A549 treated with DMSO at 1 μM for 4 hours (cell line): ENCODE data around the gene FAM200B. TPM values are rescaled to one million over a fixed set of nuclear protein-coding genes. Genes with fewer than 3 reads are reported as not detected.

ENCODE experiments used
- total RNA-seq: library from RNA; stranded (reverse); fragments of 200-300 nt; extraction: Qiagen RNA extraction; gene quantifications from 5 replicates; pipeline ENCODE4 v1.2.3, GENCODE V29; 2022; ENCODE audit warnings: low read depth

FAM200B gene
- 30.7 to 39.5 TPM (median 34.0 TPM) in 5 replicates for total RNA-seq

DNA sequence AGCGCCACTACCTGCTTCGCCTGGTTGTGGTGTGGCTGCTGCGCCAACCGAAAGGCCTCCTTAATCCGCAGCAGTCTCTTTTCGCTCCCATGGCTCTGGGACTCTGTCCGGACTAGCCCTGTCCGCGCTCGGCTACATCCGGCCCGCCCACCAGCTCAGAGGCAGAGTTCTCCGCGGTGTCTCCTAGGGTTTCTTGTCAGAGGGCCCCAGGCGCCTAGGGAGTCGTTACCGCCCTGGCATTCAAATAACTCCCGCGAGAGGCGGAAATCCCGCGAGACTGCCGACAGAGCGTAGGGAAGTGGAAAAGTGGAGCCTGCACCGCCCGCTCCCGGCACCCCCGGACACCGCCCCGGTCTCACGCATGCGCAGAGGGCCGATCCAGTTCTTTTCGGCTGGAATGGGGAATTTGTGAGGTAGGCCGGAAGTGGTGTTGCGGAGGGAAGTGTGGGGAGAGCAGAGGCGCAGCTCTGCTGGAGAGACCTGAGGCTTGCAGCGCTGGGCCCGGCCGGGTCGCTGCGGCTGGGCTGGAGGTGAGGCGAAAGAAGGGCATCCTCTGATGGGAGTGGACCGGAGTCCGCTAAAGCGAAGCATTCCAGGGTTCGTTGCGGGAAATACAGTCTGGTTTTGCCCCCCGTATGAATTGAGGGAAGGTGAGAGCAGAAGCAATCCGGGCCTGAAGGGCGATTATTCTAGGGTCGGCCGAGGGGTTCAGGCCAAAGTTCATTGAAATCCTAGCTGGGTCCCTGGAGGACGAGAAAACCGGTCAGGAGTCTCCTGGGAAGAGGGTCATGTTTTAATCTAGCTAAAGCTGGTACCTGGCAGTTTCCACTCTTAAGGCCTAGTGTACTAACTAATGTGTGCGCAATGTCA, at the start of gene FAM200B:
Gene FAM200B (plus strand): TSS at position 456 of the 870 bp plus-strand sequence. CDS start 5,151 bp downstream, outside the sequence.

DNA sequence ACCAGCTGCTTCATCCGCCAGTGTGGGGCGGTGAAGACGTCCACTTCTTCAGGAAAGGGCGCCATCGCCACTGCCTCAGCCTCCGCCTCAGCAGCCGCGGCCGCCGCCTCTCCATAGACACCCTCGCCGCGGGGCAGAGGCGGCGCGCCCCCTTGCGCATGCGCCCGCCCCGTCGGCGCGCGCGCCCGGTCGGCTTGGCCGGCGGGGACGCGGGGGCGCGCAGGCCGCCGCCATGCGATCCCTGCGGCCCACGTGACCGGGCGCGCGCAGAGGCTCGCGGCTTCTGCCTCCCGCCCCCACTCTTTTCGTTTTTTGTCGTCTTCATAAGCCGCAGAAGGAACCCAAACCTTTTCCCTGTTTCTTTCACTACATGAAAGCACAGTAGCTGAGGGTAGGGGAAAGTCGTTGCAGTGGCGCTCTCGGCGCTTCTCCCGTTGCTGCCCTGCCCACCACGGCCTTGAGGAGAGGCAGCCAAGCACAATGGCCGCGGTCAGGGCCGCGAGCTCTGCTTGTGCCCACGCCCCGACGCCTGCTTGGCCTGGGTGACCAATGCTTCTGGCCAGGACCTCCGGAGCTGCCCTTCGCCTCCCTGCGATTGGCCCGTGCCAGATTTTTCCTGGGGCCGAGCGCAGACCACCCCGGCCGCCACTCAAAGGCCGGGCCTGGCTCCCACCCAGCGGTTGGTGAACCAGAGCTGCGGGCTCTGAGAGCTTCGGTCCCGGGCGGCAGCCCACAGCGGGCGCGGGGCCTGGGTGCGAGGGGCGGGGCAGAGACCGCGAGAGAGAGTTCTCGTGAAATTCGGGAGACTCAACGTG, 26.2 kb upstream of the FAM200B start, which contains the start of gene FBXL5:
Gene FBXL5 (minus strand): TSS at position 135 of the 815 bp plus-strand sequence. CDS start 70 bp downstream, at position 65.

DNA sequence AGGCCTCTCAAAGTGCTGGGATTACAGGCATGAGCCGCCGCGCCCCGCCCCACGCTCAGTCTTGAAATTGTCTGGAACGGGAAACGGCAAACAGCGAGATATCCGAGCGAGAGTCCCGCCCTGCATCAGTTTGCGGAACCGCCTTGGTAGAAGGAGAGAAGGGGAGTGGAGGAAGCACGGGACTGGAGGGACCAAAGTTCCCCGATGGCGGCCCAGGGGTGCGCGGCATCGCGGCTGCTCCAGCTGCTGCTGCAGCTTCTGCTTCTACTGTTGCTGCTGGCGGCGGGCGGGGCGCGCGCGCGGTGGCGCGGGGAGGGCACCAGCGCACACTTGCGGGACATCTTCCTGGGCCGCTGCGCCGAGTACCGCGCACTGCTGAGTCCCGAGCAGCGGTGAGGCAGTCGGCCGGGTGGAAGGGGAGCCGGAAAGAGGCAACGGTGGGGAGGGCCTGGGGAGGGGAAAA, 21.3 kb downstream of the FAM200B start, which contains the start of gene BST1:
Gene BST1 (plus strand): TSS at position 125 of the 463 bp plus-strand sequence. CDS start 80 bp downstream, at position 205.

Other genes starting within 250 kb of the FAM200B start
- 12.2 to 16.4 TPM (median 13.2 TPM) in 5 replicates for gene CC2D2A, start 211.9 kb upstream of the FAM200B start, total RNA-seq
- gene FBXL5, start 26.5 kb upstream of the FAM200B start, total RNA-seq: 32.0 to 40.2 TPM (median 32.6 TPM) in 5 replicates
- gene BST1, start 21.2 kb downstream of the FAM200B start, total RNA-seq: 17.6 to 21.6 TPM (median 18.5 TPM) in 5 replicates
- 8.4 to 12.4 TPM (median 9.5 TPM) in 5 replicates for gene CD38, start 96.5 kb downstream of the FAM200B start, total RNA-seq